GM18498 (cell line): Measurements from ENCODE around the gene MEF2A.
A peak's percentile ranks its signal among the peaks of the same experiment; 100 is the strongest.

Source experiments
- ATAC-seq: cut with Tn5 transposase; IDR thresholded peaks from one replicate; pipeline ENCODE4 v1.9.1; 2021; ENCODE audit warnings: mild to moderate bottlenecking, moderate library complexity; ENCODE audit not compliant: unreplicated experiment

MEF2A gene

GRCh38 chr15:99605490-99605931, 39.7 kb downstream of the MEF2A start:
- ATAC-seq: no peak

GRCh38 chr15:99605990-99606389, 40.2 kb downstream of the MEF2A start:
- ATAC-seq: no peak

- ATAC-seq: no peak
Observed at GRCh38 chr15:99606646-99607045, 40.9 kb downstream of the MEF2A start.

GRCh38 chr15:99613481-99613880, 47.7 kb downstream of the MEF2A start:
- ATAC-seq: no peak

GRCh38 chr15:99613887-99614647, 48.3 kb downstream of the MEF2A start:
- ATAC-seq: peak; percentile 47

- ATAC-seq: peak; percentile 57
Observed at GRCh38 chr15:99614749-99615288, 49.0 kb downstream of the MEF2A start.

GRCh38 chr15:99615460-99615859, 49.7 kb downstream of the MEF2A start:
- no peak for ATAC-seq

GRCh38 chr15:99616129-99616528, 50.3 kb downstream of the MEF2A start:
- no peak for ATAC-seq

- ATAC-seq: no peak
Observed at GRCh38 chr15:99616773-99617342, 51.1 kb downstream of the MEF2A start.

GRCh38 chr15:99618941-99619411, 53.2 kb downstream of the MEF2A start:
- no peak for ATAC-seq

- ATAC-seq: no peak
Observed at GRCh38 chr15:99619712-99620111, 53.9 kb downstream of the MEF2A start.

- no peak for ATAC-seq
Observed at GRCh38 chr15:99620178-99620577, 54.4 kb downstream of the MEF2A start.

- no peak for ATAC-seq
Observed at GRCh38 chr15:99621767-99622166, 56.0 kb downstream of the MEF2A start.

GRCh38 chr15:99628374-99629001, 62.7 kb downstream of the MEF2A start:
- ATAC-seq: no peak

GRCh38 chr15:99630607-99631131, 64.9 kb downstream of the MEF2A start:
- no peak for ATAC-seq

GRCh38 chr15:99631255-99631654, 65.5 kb downstream of the MEF2A start:
- peak; percentile 95 for ATAC-seq

GRCh38 chr15:99632521-99632920, 66.7 kb downstream of the MEF2A start:
- ATAC-seq: no peak

GRCh38 chr15:99633655-99634054, 67.9 kb downstream of the MEF2A start:
- no peak for ATAC-seq

GRCh38 chr15:99634576-99634975, 68.8 kb downstream of the MEF2A start:
- no peak for ATAC-seq

- no peak for ATAC-seq
Observed at GRCh38 chr15:99635145-99635544, 69.4 kb downstream of the MEF2A start.

GRCh38 chr15:99635794-99636193, 70.0 kb downstream of the MEF2A start:
- ATAC-seq: peak; percentile 45
